Left renal cortex interstitium (tissue), 4 donors: ENCODE results near the gene LGALSL. TPM values are rescaled to one million over a fixed set of nuclear protein-coding genes. Genes with fewer than 3 reads are reported as not detected.

Experiments
- DNase-seq, 4 donors: peaks; one replicate each; pipeline ENCODE4 v3.0.0-alpha.2; 2013; ENCODE audit warnings: low read depth in 4 of 4, low spot score in 2 of 4, missing footprints in 1 of 4
- polyA plus RNA-seq, 4 donors: library from polyadenylated mRNA; unstranded; fragments of 120-200 nt; gene quantifications; one replicate each; pipeline ENCODE4 v1.2.1, GENCODE V29; 2013; ENCODE audit not compliant: insufficient read length in 4 of 4

LGALSL gene
- polyA plus RNA-seq = 10 to 100 TPM; 31.3 to 42.2 (median 32.2) TPM

DNA sequence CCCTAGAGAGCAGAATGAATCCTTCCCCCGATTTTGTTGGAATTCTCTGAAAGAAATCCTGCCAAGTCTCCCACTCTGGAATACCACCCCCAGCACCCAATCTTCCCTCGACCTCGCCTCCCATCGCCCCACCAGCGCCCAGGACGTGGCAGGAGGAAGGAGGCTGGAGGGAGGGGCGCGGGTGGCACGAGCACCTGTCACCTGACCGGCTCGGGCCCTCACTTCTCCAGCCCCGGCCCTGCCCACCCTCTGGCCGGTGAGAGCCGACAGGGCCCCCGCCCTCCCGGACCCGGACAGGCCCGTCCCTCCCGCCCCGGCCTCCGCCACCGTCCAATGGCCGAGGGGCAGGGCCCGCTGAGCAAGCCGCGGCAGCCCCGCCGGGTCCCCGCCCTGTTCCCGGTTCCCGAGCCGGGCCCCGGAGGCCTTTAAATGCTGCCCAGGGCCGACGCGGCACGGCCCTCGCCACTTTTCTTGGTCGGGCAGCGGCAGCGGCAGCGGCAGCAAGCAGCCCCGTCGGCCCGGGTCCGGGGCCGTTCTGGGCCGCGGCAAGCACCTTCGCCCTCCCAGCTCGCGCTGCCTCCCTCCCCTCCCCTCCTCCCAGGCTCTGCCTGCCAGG is at the start of gene LGALSL:
LGALSL (plus strand) TSS at position 393 of the 616 bp plus-strand sequence. CDS start 384 bp downstream, outside the sequence.
- peak in 3 of 4 donors; percentile 49 to 68 (median 66) for DNase-seq

DNA sequence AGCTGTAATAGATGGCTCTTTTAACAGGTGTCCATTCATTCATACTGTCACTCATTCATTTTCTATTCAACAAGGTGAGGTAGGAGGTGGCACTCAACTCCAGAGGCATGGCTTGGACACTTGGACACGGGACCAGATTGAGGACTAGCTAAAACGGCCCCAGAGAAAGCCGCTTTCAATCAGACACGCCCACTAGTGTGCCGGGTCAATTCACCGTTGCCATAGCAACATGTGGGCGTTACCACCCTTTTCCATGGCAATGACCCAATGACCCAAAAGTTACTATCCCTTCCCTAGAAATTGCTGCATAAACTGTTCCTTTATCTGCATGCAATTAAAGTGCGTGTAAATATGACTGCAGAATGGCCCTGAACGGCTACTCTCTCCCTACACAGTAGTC is 49.2 kb upstream of the LGALSL start:
- peak in 1 of 4 donors; percentile 28 for DNase-seq

GRCh38 chr2:64405581-64406406 is 48.2 kb upstream of the LGALSL start:
- no peak for DNase-seq

GRCh38 chr2:64406407-64406774 is 47.6 kb upstream of the LGALSL start:
- DNase-seq = no peak

DNA sequence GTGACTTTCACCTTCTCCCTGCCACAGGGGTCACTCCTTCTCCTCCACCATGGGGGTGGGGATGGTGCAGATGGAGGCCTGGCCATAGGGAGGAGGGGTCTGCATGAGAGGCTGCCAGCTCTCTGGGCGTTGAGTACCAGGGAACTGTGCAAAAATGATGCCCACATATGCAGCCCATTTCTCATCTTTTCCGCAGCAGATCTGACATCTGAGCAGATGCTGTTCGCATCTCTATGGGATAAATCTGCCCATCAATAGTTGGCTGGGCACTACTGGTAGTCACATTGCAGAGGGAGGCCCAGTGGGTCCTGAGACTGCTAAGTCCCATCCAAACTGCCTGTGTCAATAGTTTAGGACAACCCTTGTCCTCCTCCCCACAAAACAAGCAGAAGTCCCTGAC is 45.9 kb upstream of the LGALSL start:
- no peak for DNase-seq

- DNase-seq = no peak
These were observed 43.3 kb upstream of the LGALSL start for GRCh38 chr2:64410671-64411070.

DNA sequence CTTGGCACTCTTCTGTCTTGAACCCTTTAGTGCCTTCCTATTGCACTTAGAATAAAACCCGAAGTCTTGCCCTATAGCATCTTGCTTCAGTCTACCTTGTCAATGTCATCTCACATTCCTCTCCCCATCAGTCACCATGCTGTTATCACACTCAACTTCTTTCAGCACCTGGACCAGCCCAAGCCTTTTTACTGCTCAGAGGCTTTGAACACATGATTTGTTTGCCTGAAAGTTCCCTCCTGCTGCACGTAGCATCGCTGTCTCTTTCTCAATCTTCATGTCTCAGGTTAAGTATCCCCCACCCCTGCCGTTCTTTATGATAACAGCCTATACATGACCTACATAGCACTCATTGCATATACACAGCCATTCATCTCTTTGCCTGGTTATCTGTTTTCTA is 41.3 kb upstream of the LGALSL start:
- DNase-seq = no peak

GRCh38 chr2:64414736-64415435 is 39.1 kb upstream of the LGALSL start:
- no peak for DNase-seq

DNA sequence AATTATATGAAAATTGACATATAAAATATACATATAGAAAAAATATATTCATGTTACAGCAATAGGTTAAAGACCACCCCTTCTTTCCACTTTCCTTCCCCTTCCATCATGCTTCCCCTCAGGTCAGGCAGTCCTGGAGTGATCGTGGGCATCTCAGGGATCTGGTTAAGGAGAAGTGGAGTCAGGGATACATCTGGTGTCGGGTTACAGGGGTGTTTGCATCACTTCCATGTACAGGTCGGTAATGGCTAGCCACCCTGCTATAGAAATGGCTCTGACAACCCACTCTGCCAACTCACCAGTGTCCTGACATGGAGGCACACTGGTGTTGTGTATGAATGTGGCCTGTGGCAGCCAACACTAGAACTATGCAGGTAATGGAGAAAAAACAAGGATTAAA is 36.3 kb upstream of the LGALSL start:
- no peak for DNase-seq

- DNase-seq = no peak
These were observed 34.3 kb upstream of the LGALSL start for GRCh38 chr2:64419596-64420165.

DNA sequence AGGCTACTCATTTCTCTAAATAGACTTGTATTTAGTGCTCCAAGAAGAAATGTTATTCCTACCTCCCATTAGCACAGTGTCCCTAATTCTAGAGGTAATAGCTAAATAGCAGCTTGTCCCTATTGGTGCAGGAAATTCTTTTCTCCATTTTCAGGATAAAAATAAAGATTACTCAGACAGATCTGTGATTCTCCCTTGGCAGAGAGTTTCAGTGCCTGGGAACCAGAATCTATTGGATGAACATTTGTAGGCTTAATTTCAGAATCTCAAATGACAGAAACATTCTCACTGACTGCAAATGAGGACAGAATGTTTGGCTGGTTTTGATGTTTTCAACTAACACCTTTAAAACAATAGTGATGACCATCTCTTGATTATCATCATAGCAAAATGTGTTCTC is 33.3 kb upstream of the LGALSL start:
- no peak for DNase-seq

- DNase-seq = no peak
These were observed 32.8 kb upstream of the LGALSL start for GRCh38 chr2:64421201-64421600.

GRCh38 chr2:64422466-64422865 is 31.5 kb upstream of the LGALSL start:
- DNase-seq = no peak

GRCh38 chr2:64423303-64423702 is 30.7 kb upstream of the LGALSL start:
- no peak for DNase-seq

GRCh38 chr2:64424416-64424987 is 29.5 kb upstream of the LGALSL start:
- no peak for DNase-seq

DNA sequence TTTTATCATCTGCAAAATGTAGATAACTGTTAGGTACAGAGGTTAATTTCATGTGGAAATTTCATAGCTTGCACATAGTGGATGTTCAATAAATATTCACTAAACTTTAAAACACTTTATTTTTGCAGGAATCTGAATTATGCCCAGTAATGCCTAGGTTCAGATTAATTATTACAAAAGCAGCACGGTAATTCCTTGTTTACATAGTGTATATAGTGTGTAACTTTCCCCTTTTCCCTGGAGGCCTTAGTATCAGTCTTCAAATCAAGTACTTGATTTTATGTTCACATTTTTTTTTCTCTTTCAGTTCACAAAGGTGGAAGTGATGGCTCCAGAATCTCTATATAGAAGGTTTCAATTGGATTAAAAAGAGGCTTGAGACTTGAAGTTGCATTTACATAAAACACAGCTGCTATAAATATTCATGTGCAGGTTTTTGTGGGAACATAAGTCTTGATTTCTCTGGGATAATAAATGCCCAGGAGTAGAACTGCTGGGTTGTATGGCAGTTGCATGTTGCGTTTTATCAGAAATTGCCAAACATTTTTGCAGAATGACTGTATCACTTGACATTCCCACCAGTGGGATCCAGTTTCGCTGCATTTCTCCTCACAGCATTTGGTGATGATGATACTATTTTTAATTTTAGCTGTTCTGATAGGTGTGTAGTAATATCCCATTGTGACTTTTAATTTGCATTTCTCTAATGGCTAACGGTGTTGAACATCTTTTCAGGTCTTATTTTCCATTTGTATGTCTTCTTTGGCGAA is 27.6 kb upstream of the LGALSL start:
- DNase-seq = no peak

GRCh38 chr2:64434039-64434657 is 19.8 kb upstream of the LGALSL start:
- DNase-seq = no peak

DNA sequence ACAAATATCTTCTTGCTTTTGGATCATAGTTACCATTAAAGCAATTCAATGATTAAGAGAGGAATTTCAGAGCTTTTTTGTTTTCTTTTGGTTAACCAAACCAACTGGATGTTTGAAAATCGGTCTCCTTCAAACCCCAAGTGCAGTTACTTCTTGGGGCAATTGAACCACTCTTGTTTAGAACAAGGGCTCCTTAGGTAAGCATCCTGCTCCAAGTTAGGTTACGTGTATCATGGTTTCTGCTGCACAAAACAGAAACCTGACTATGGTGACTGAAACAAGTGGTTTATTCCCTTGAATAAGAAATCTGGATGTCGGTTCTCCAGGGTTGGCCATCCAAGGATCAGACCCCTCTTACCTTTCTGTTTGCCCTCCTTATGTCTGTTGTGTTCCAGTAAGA is 16.1 kb upstream of the LGALSL start:
- no peak for DNase-seq

GRCh38 chr2:64439194-64439593 is 14.8 kb upstream of the LGALSL start:
- no peak for DNase-seq

DNA sequence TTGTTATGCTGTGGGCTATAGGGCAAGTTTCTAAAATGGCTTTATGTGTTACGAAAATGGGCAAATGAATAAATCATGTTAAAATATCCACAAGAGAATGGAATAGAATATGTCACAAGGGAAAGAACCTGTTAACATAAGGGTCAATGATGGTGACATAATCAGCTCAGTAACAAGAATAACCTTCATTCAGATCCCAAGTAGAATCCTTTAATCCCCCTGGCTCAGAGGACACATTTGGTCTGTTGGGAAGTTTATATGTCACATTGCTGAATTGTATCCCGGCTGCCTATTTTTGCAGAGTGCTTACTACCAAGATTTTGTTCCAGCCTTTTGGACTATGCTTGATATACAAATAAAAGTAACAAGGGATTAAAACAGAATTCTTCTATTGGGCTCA is 13.1 kb upstream of the LGALSL start:
- no peak for DNase-seq
